PC-9 (cell line): ENCODE measurements around the gene OPN1MW. TPM values are rescaled to one million over a fixed set of nuclear protein-coding genes. Genes with fewer than 3 reads are reported as not detected.
A peak's percentile ranks its signal among the peaks of the same experiment; 100 is the strongest.
"Not testable (repeated sequence)": the region's sequence is repeated elsewhere in the genome, so short reads cannot be mapped to it uniquely, and the experiment has no call there.

Experiments
- Bru-seq: library from RNA; stranded (reverse); fragments of 400-500 nt; gene quantifications from one replicate; lab custom pipeline; 2021; lab: Mats Ljungman, UMichigan
- BruChase-seq, 2 experiments: library from RNA; stranded (reverse); fragments of 400-500 nt; gene quantifications; one replicate each; lab custom pipeline; 2021; lab: Mats Ljungman, UMichigan
- BruUV-seq: library from RNA; stranded (reverse); fragments of 400-500 nt; replicated peaks from 2 replicates; lab custom pipeline; 2021; lab: Mats Ljungman, UMichigan
- CTCF ChIA-PET: fragments of 300-600 bp; sonication (Branson Sonifier 250); formaldehyde crosslinking; loops from one replicate; lab custom pipeline; 2022; ENCODE audit warnings: antibody characterized with exemption; lab: Charles Lee
- POLR2A ChIA-PET: fragments of 300-600 bp; sonication (Branson Sonifier 250); formaldehyde crosslinking; loops from one replicate; lab custom pipeline; 2022; ENCODE audit warnings: antibody characterized with exemption; ENCODE audit not compliant: unreplicated experiment; lab: Charles Lee
- DNase-seq, 2 experiments: peaks; one replicate each; pipeline versions ENCODE4 v3.0.0 to v3.0.0-alpha.2; 2015 to 2022; ENCODE audit warnings: mixed read lengths in 1 of 2
- H2AFZ ChIP-seq: fragments of 200-600 bp; sonication (generic); 2 replicates; pipeline ENCODE4 v1.8.1; 2017; ENCODE audit warnings: antibody characterized with exemption
- H3F3A ChIP-seq: fragments of 200-600 bp; sonication (generic); 2 replicates; pipeline ENCODE4 v1.8.1; 2017; ENCODE audit warnings: antibody characterized with exemption, mild to moderate bottlenecking, low read depth; ENCODE audit not compliant: insufficient read depth
- H3K27ac ChIP-seq: fragments of 200-600 bp; sonication (generic); 2 replicates; pipeline ENCODE4 v1.6.1; 2016; ENCODE audit warnings: mixed run types
- H3K27me3 ChIP-seq: fragments of 200-600 bp; sonication (generic); 2 replicates; pipeline ENCODE4 v1.6.1; 2016; ENCODE audit warnings: low read depth, mixed run types; ENCODE audit not compliant: insufficient read depth
- H3K36me3 ChIP-seq: fragments of 200-600 bp; sonication (generic); 2 replicates; pipeline ENCODE4 v1.6.1; 2016; ENCODE audit warnings: low read depth, mixed run types
- H3K4me1 ChIP-seq: fragments of 200-600 bp; sonication (generic); replicated peaks from 2 replicates; pipeline ENCODE4 v1.6.1; 2016; ENCODE audit warnings: mixed run types; ENCODE audit not compliant: insufficient read depth
- H3K4me2 ChIP-seq: fragments of 200-600 bp; sonication (generic); 2 replicates; pipeline ENCODE4 v1.6.1; 2017; ENCODE audit warnings: mixed run types
- H3K4me3 ChIP-seq: fragments of 200-600 bp; sonication (generic); 2 replicates; pipeline ENCODE4 v1.6.1; 2016; ENCODE audit warnings: mixed run types
- H3K79me2 ChIP-seq: fragments of 200-600 bp; sonication (generic); 2 replicates; pipeline ENCODE4 v1.6.1; 2017; ENCODE audit warnings: low read depth, mixed run types
- H3K9me2 ChIP-seq: fragments of 200-600 bp; sonication (generic); 2 replicates; pipeline ENCODE4 v1.8.1; 2017; ENCODE audit warnings: mild to moderate bottlenecking; ENCODE audit not compliant: insufficient read depth
- H3K9me3 ChIP-seq: fragments of 200-600 bp; sonication (generic); 2 replicates; pipeline ENCODE4 v1.8.1; 2016; ENCODE audit warnings: low read depth; ENCODE audit not compliant: insufficient read depth
- H4K20me1 ChIP-seq: fragments of 200-600 bp; sonication (generic); 2 replicates; pipeline ENCODE4 v1.8.1; 2017; ENCODE audit not compliant: insufficient read depth
- CTCF ChIP-seq: fragments of 200-600 bp; sonication (generic); conservative IDR thresholded peaks from 2 replicates; pipeline ENCODE4 v1.6.1; 2017; ENCODE audit warnings: mixed run types, antibody characterized with exemption, mild to moderate bottlenecking, moderate library complexity
- EZH2 ChIP-seq: fragments of 200-600 bp; sonication (generic); IDR thresholded peaks from 2 replicates; pipeline ENCODE4 v1.8.0; 2017; ENCODE audit warnings: antibody characterized with exemption, low read depth
- intact Hi-C: fragments of 100-400 bp; cut with micrococcal nuclease; formaldehyde crosslinking; loops from one replicate; pipeline ENCODE4 v1.10.0; 2022; ENCODE audit not compliant: unreplicated experiment
- long read RNA-seq: library from polyadenylated mRNA; stranded (forward); transcript quantifications from one replicate; pipeline ENCODE4 v2.0.0, GENCODE V29; 2022
- total RNA-seq: library from RNA; stranded (reverse); gene quantifications from 2 replicates; pipeline ENCODE4 v1.2.3, GENCODE V29; 2021

Gene OPN1MW
- total RNA-seq (not detected in 2 replicates), Bru-seq, nascent RNA (not detected), BruChase-seq, experiment 1, labeled RNA remaining after a 2-hour chase (not detected), BruChase-seq, experiment 2, labeled RNA remaining after a 6-hour chase (not detected)
- long read RNA-seq = 0 reads

GRCh38 chrX:154182296-154182695, at the start of gene OPN1MW:
Gene OPN1MW (plus strand): TSS chrX:154182596. CDS start chrX:154182678, 82 bp downstream.
- CTCF ChIA-PET, H3K9me3 ChIP-seq, H4K20me1 ChIP-seq, H2AFZ ChIP-seq, H3K79me2 ChIP-seq, H3F3A ChIP-seq, H3K4me3 ChIP-seq, H3K4me1 ChIP-seq, H3K4me2 ChIP-seq, BruUV-seq, H3K27me3 ChIP-seq, H3K27ac ChIP-seq, H3K9me2 ChIP-seq, H3K36me3 ChIP-seq, intact Hi-C loops, POLR2A ChIA-PET, DNase-seq: not testable (repeated sequence)

GRCh38 chrX:154135458-154136229, 46.8 kb upstream of the OPN1MW start:
- BruUV-seq = no TSS peak
- no peaks in the 10 kb centered on the region for H3K27me3 ChIP-seq
- no peaks in the 10 kb centered on the region for H3K79me2 ChIP-seq
- H4K20me1 ChIP-seq = no peaks in the 10 kb centered on the region
- H3K9me2 ChIP-seq = no peaks in the 10 kb centered on the region
- no peaks in the 10 kb centered on the region for H3K36me3 ChIP-seq
- H3K4me1 ChIP-seq = no peaks in the 10 kb centered on the region
- intact Hi-C loops = no loop called here
- no peak overlapping the region for H3K27ac ChIP-seq
- CTCF ChIA-PET = interaction anchor here (0.7 kb wide), 1 partner anchor 9 kb away, joined by 3 read pairs; no protein-coding TSS in a partner anchor
- no peaks in the 10 kb centered on the region for H3K9me3 ChIP-seq
- no peaks in the 10 kb centered on the region for H3F3A ChIP-seq
- TF ChIP-seq EZH2 (no peak), CTCF (no peak)
- POLR2A ChIA-PET = no interaction called here
- no peak overlapping the region for H3K4me3 ChIP-seq
- H2AFZ ChIP-seq = no peak overlapping the region
- no peak for DNase-seq
- H3K4me2 ChIP-seq = no peak overlapping the region

GRCh38 chrX:154136627-154137161, 45.7 kb upstream of the OPN1MW start:
- H3K4me1 ChIP-seq = no peaks in the 10 kb centered on the region
- H3K9me2 ChIP-seq = no peaks in the 10 kb centered on the region
- H3F3A ChIP-seq = no peaks in the 10 kb centered on the region
- H2AFZ ChIP-seq = no peak overlapping the region
- peak overlapping the region; percentile 65 for H3K4me2 ChIP-seq
- H4K20me1 ChIP-seq = no peaks in the 10 kb centered on the region
- H3K4me3 ChIP-seq = no peak overlapping the region
- H3K79me2 ChIP-seq = no peaks in the 10 kb centered on the region
- DNase-seq = peak; percentile 42 to 73
- H3K27me3 ChIP-seq = no peaks in the 10 kb centered on the region
- TF ChIP-seq CTCF = peak; percentile 81
- no peak for TF ChIP-seq EZH2
- no TSS peak for BruUV-seq
- POLR2A ChIA-PET = interaction anchor here (0.6 kb wide), 1 partner anchor 92 kb away, joined by 3 read pairs; no protein-coding TSS in a partner anchor
- CTCF ChIA-PET = interaction anchor here (0.6 to 0.9 kb wide), 3 partner anchors 61 to 171 kb away, joined by 3 read pairs; no protein-coding TSS in a partner anchor
- no peaks in the 10 kb centered on the region for H3K9me3 ChIP-seq
- no peak overlapping the region for H3K27ac ChIP-seq
- H3K36me3 ChIP-seq = no peaks in the 10 kb centered on the region
- intact Hi-C loops = no loop called here
